Measurements from ENCODE around the gene RBMS3. TPM values are rescaled to one million over a fixed set of nuclear protein-coding genes. Genes with fewer than 3 reads are reported as not detected.

RBMS3 gene
- total and polyA plus RNA-seq, 2 experiments from 2014 or later: 20.8 TPM

DNA sequence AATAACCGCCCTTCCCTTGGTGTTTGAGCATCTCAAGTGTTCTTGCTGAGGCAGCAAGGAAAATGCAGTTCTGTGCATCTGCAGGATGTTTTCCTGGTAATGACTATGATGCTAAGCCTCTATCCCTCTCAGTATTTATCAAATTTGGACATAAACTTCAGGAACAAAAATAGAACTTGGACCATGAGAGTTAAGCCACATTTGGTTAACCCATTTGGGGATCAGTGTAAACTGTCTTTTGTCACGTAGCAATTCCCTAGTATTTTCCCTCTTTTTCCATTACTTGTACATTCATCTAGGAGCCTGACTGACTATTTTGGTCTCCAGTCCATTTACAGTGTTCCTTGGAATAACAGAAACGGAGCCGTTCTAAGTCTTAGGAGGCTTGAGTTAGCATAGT lies 250.8 kb downstream of the RBMS3 start:
- Histone ChIP-seq H3K4me1 (ENCODE audit: low read depth) (no peaks in the 10 kb centered on the region), H3K27me3 (no peaks in the 10 kb centered on the region), H3K27ac (no peak overlapping the region), H3K4me3 (no peak overlapping the region), H3K9me3 (ENCODE audit: low read depth) (no peaks in the 10 kb centered on the region), H3K36me3 (no peaks in the 10 kb centered on the region)
- no peak for DNase-seq (ENCODE audit: low read depth in 1 of 2, low spot score in 1 of 2)
- TF ChIP-seq, protein P1, sequence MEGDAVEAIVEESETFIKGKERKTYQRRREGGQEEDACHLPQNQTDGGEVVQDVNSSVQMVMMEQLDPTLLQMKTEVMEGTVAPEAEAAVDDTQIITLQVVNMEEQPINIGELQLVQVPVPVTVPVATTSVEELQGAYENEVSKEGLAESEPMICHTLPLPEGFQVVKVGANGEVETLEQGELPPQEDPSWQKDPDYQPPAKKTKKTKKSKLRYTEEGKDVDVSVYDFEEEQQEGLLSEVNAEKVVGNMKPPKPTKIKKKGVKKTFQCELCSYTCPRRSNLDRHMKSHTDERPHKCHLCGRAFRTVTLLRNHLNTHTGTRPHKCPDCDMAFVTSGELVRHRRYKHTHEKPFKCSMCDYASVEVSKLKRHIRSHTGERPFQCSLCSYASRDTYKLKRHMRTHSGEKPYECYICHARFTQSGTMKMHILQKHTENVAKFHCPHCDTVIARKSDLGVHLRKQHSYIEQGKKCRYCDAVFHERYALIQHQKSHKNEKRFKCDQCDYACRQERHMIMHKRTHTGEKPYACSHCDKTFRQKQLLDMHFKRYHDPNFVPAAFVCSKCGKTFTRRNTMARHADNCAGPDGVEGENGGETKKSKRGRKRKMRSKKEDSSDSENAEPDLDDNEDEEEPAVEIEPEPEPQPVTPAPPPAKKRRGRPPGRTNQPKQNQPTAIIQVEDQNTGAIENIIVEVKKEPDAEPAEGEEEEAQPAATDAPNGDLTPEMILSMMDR (IDR thresholded peaks at IDR 0.05; ENCODE audit: low read depth, low read length): no peak

DNA sequence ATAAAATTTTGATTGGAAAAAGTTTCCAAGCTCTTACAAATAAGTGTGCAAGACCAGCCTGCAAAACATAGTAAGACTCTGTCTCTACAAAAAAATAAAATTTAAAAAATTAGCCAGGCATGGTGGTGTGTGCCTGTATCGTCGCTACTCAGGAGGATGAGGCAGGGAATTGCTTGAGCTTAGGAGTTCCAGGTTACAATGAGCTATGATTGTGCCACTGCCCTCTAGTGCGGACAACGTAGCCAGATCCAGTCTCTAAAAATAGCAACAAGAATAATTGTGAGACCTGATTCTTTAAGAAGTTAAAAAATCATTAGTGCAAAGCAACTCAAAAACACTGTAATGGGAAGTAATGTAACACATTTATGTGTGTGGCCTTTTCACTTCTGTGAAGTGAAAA lies 251.6 kb downstream of the RBMS3 start:
- Histone ChIP-seq H3K27me3 (no peaks in the 10 kb centered on the region), H3K4me3 (no peak overlapping the region), H3K27ac (no peak overlapping the region), H3K36me3 (no peaks in the 10 kb centered on the region), H3K4me1 (ENCODE audit: low read depth) (no peaks in the 10 kb centered on the region), H3K9me3 (ENCODE audit: low read depth) (no peaks in the 10 kb centered on the region)
- no peak for DNase-seq (ENCODE audit: low read depth in 1 of 2, low spot score in 1 of 2)
- TF ChIP-seq, protein P1 (IDR thresholded peaks at IDR 0.05; ENCODE audit: low read depth, low read length): no peak

DNA sequence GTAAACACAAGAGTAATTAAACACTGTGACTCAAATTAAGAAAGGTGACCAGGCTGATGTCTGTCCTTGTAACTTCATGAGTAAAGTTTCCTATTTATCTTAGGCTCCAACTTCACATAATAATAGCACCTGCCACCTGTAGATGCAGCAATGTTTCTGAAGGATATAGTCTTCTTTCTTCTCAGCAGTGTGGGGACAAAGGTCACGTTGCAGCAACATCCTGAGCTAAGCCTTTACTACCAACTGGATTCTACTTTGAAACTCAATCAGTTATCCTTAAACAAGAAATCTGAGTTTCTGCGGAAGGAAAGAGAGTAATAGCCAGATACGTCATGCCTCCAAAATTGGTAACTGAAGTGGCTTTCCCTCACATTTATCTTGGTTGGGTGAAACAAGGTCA lies 253.1 kb downstream of the RBMS3 start:
- TF ChIP-seq, protein P1 (IDR thresholded peaks at IDR 0.05; ENCODE audit: low read depth, low read length): no peak
- Histone ChIP-seq H3K4me3 (no peak overlapping the region), H3K36me3 (no peaks in the 10 kb centered on the region), H3K27ac (no peak overlapping the region), H3K4me1 (ENCODE audit: low read depth) (peaks cover under 1% of the 10 kb centered on the region), H3K9me3 (ENCODE audit: low read depth) (no peaks in the 10 kb centered on the region), H3K27me3 (no peaks in the 10 kb centered on the region)
- no peak for DNase-seq (ENCODE audit: low read depth in 1 of 2, low spot score in 1 of 2)

DNA sequence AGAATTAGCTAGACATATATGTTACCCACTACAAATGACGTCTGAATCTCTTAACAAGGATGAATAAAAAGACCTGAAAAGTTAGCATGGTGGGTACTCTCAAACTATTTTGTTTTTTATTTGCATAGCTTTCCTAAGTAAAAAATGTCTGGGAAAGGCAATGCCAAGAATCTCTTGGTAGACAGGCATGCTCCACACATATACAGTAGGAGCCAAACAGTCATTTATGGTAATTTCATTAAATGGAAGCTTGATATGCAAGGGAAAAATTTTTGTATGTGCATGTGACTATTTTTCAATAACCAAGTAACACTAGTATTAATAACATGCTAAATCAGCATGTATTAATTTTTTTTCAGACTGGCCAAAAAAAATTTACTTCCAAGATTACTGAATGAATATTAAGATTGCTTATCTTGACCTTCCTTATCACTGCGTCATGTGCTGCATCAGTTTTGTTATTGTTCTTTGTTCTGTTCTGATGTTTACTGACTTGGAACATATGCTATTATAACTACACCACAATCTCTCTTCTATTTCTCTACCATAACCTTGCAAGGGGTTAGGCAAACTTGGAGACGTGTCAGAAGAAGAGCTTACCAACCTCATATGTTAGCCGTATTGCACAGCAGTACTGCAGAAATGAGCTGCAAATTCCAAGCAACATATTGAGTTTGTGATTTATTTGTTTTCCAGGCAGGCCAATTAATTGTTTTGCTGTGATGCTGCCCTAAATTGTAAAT lies 255.3 kb downstream of the RBMS3 start:
- Histone ChIP-seq H3K36me3 (no peaks in the 10 kb centered on the region), H3K4me1 (ENCODE audit: low read depth) (peaks cover 4% of the 10 kb centered on the region), H3K27ac (no peak overlapping the region), H3K27me3 (no peaks in the 10 kb centered on the region), H3K4me3 (no peak overlapping the region), H3K9me3 (ENCODE audit: low read depth) (no peaks in the 10 kb centered on the region)
- DNase-seq (ENCODE audit: low read depth in 1 of 2, low spot score in 1 of 2): peak in 1 of 2 donors; percentile 82
- TF ChIP-seq, protein P1 (IDR thresholded peaks at IDR 0.05; ENCODE audit: low read depth, low read length): no peak

DNA sequence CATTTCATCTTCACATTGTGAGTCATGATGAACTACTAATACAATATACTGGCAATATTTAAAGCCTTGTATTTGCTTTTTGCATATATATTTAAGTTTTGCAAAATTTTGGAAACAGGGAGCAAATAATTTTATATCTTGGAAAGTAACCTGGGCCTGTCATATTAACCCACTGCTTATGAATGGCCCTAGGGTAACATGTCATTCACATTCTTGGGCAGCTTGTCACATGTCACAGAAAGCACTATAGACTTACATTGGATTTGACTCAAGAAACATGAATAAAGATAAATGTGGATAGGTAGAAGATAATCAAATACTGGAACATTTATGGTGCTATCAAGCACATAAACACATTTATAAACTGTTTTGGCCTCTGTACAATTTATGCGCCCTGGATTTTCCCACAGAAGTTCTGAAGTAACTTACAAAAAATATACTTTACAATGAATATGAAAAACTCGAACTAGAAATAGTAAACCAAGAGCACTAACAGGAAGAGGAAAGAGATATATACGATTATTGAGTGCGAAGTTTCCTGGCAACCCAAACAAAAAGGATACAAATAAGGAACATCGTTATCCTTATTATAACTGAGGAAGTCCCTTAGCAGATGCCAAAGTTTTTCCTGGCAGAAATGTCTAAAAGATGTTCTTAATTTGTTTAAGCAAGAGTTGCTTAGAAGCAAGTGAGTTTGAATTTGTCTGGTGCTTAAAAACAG lies 257.2 kb downstream of the RBMS3 start:
- peak in 1 of 2 donors; percentile 79 for DNase-seq (ENCODE audit: low read depth in 1 of 2, low spot score in 1 of 2)
- no peak overlapping the region for H3K27ac ChIP-seq
- H3K9me3 ChIP-seq (ENCODE audit: low read depth): no peaks in the 10 kb centered on the region
- H3K36me3 ChIP-seq: no peaks in the 10 kb centered on the region
- peaks cover 4% of the 10 kb centered on the region for H3K4me1 ChIP-seq (ENCODE audit: low read depth)
- H3K27me3 ChIP-seq: no peaks in the 10 kb centered on the region
- no peak overlapping the region for H3K4me3 ChIP-seq
- TF ChIP-seq, protein P1 (IDR thresholded peaks at IDR 0.05; ENCODE audit: low read depth, low read length): no peak
